Retinal pigment epithelial cell (primary cell): Measurements from ENCODE around the gene NRP2.

ENCODE experiments used
- DNase-seq: peaks from one replicate; pipeline ENCODE4 v3.0.0-alpha.2; 2010; ENCODE audit warnings: low read depth
- H3K4me3 ChIP-seq: 2 replicates; pipeline ENCODE4 v1.5.1; 2011; ENCODE audit warnings: mild to moderate bottlenecking, low read length, control low read depth, moderate library complexity
- CTCF ChIP-seq: conservative IDR thresholded peaks from 2 replicates; pipeline ENCODE4 v1.5.1; 2011; ENCODE audit warnings: low read depth, low read length, control low read depth, inconsistent platforms

NRP2 gene

GRCh38 chr2:205715831-205716525 lies 33.7 kb downstream of the NRP2 start:
- TF ChIP-seq CTCF = peak; percentile 30
- no peak for DNase-seq
- no peak overlapping the region for H3K4me3 ChIP-seq

- DNase-seq = no peak
- TF ChIP-seq CTCF = no peak
- no peak overlapping the region for H3K4me3 ChIP-seq
Observed at GRCh38 chr2:205717175-205717846, 35.0 kb downstream of the NRP2 start.

- H3K4me3 ChIP-seq = no peak overlapping the region
- TF ChIP-seq CTCF = no peak
- no peak for DNase-seq
Observed at GRCh38 chr2:205717999-205718398, 35.7 kb downstream of the NRP2 start.

- no peak for TF ChIP-seq CTCF
- no peak overlapping the region for H3K4me3 ChIP-seq
- no peak for DNase-seq
Observed at GRCh38 chr2:205719847-205720246, 37.5 kb downstream of the NRP2 start.

- DNase-seq = no peak
- no peak for TF ChIP-seq CTCF
- no peak overlapping the region for H3K4me3 ChIP-seq
Observed at GRCh38 chr2:205720451-205720902, 38.2 kb downstream of the NRP2 start.

- peak; percentile 69 for TF ChIP-seq CTCF
- no peak for DNase-seq
- H3K4me3 ChIP-seq = no peak overlapping the region
Observed at GRCh38 chr2:205721057-205721449, 38.8 kb downstream of the NRP2 start.
